Naive B cell (primary cell): ENCODE results near the gene PARVA. TPM values are rescaled to one million over a fixed set of nuclear protein-coding genes. Genes with fewer than 3 reads are reported as not detected.

Experiments
- ATAC-seq, 2 donors: fragments of 150-1000 bp; cut with Tn5 transposase; 2 replicates each; pipeline ENCODE4 v1.10.0; 2021; ENCODE audit warnings: low read depth in 2 of 2, mild to moderate bottlenecking in 2 of 2, moderate library complexity in 2 of 2
- DNase-seq: peaks from one replicate; pipeline ENCODE4 v3.0.0; 2022
- H3K27ac Mint-ChIP-seq, 6 donors: one replicate each; pipeline ENCODE4 v1.8.0; 2020 to 2022; ENCODE audit warnings: mild to moderate bottlenecking in 6 of 6, mixed read lengths in 6 of 6, moderate library complexity in 5 of 6, inconsistent platforms in 2 of 6
- H3K27me3 Mint-ChIP-seq, 3 donors: one replicate each; pipeline ENCODE4 v1.8.0; 2021 to 2022; ENCODE audit warnings: mixed read lengths in 3 of 3, mild to moderate bottlenecking in 1 of 3
- H3K36me3 Mint-ChIP-seq, 2 donors: one replicate each; pipeline ENCODE4 v1.8.0; 2020 to 2022; ENCODE audit warnings: mixed read lengths in 2 of 2, inconsistent platforms in 1 of 2, mild to moderate bottlenecking in 1 of 2
- H3K4me1 Mint-ChIP-seq, 3 donors: one replicate each; pipeline ENCODE4 v1.8.0; 2020 to 2022; ENCODE audit warnings: mixed read lengths in 3 of 3, inconsistent platforms in 1 of 3, mild to moderate bottlenecking in 1 of 3, moderate library complexity in 1 of 3
- H3K4me3 Mint-ChIP-seq, 8 donors: one replicate each; pipeline ENCODE4 v1.8.0; 2020 to 2022; ENCODE audit warnings: mild to moderate bottlenecking in 8 of 8, mixed read lengths in 8 of 8, moderate library complexity in 8 of 8, inconsistent platforms in 2 of 8
- H3K9me3 Mint-ChIP-seq, 7 donors: one replicate each; pipeline ENCODE4 v1.8.0; 2020 to 2022; ENCODE audit warnings: mixed read lengths in 7 of 7, mild to moderate bottlenecking in 5 of 7, inconsistent platforms in 2 of 7, moderate library complexity in 1 of 7
- polyA plus RNA-seq, 6 donors: library from polyadenylated mRNA; unstranded; fragments of 300-500 nt; fragmentation: Illumina TruSeq; gene quantifications; one replicate each; pipeline ENCODE4 v1.2.3, GENCODE V29; 2021; ENCODE audit warnings: low read depth in 6 of 6

The PARVA gene
- polyA plus RNA-seq, 6 donors from 2014 or later = not detected

DNA sequence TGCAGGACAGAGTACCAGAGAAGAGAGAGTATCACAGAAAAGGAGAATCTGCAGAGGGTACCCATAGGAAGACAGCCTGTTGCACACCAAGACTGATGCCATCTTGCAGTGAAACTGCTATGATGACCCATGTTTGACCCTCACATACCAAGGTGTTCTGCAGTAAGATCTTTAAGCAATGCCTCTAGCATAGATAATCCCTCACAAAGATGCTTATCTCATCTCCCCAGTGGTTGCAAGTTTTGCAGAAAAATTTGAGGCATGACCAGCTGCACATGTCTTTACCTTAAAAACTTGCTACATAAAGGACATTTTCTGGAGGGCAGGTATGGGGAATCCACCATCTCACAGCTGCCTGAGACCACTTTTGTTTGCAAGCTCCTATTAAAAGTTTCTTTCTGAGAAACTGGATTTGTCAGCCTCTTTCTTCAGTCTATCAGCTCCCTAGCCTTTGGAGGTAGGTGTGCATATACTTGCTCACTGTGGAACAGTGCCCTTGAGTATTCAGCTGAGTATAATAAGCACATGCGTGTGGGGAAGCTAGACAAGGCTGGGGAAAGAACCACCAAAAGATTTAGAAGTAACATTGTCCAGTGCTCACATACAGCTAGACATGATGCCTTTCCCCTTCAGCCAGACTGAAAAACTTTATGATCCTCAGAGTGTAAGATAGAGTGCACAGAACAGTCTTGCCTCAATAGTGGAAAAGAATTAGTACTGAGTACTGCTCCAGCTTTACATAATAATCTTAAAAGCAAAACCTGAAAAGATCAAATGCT lies 196.5 kb downstream of the PARVA start:
- no peaks in the 10 kb centered on the region for H3K36me3 Mint-ChIP-seq
- ATAC-seq (no peak), DNase-seq (no peak)
- no peaks in the 10 kb centered on the region for H3K4me1 Mint-ChIP-seq
- H3K27ac Mint-ChIP-seq = no peak overlapping the region
- peaks cover 0 to 10% (median 7%) of the 10 kb centered on the region in 3 donors for H3K27me3 Mint-ChIP-seq
- no peak overlapping the region for H3K4me3 Mint-ChIP-seq
- H3K9me3 Mint-ChIP-seq = peaks cover 0 to 4% (median 0%) of the 10 kb centered on the region in 7 donors

DNA sequence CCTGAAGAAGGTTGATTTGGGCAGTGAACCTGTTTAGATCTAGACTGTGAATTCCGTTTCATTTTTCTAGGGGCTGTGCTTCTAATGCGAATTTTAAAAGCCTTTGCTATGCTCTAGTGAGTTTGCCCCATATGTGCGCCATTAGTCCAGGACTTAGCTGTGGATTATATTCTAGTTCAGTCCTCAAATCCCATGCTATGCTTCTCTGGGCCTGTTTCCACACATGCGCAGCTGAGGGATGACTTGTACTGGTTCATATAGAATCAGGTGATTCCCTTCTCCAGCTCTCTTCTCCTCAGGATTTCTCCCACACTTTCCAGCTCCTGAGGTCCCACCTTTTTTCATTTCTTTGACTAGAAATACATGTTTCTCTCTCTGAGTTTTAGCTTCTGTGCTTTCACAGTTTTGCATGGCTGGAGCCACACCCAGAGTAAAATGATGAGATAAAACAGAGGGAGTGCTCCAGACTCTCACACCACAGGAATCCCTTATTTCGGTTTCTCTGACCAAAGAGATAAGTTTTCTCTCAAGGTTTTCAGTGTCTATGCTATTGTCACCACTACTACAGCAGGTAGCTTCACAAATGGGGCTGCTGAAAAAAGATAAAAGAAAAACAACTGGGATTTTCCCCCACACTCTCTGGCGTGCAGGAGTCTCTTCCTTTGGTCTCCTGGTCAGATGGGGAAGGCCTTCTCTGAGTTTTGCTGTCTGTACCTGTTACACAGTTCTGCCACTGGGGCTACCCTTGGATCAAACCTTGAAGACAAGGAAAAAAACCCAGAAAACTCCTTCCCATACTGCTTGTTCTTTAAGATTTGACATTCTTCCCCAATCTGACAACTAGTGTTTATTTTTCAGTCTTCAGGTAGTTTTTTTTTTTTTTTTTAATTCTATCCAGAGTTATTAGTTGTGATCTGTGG lies 200.6 kb downstream of the PARVA start:
- H3K27me3 Mint-ChIP-seq = peaks cover 0 to 17% (median 3%) of the 10 kb centered on the region in 3 donors
- H3K27ac Mint-ChIP-seq = no peak overlapping the region
- peaks cover 0 to 4% (median 0%) of the 10 kb centered on the region in 7 donors for H3K9me3 Mint-ChIP-seq
- H3K4me1 Mint-ChIP-seq = no peaks in the 10 kb centered on the region
- no peak for DNase-seq
- no peak for ATAC-seq
- no peaks in the 10 kb centered on the region for H3K36me3 Mint-ChIP-seq
- no peak overlapping the region for H3K4me3 Mint-ChIP-seq

DNA sequence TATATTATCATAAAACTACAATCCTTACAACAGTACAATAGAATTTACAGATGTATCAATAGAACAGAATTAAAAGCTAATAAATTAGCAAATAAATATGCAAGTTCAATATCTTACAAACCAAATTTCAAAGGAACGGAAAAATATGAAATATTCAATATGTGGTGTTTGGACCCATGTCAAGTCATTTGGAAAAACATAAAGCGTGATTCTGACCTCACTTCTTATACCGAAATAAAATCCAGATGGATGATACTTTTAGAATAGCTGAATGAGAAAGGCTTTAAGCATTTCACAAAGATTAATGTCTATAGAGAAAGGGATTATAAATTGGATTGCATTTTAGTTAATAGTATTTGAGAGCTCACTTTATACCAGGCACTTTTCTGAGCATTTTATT lies 204.0 kb downstream of the PARVA start:
- H3K27me3 Mint-ChIP-seq = peaks cover 0 to 17% (median 0%) of the 10 kb centered on the region in 3 donors
- no peaks in the 10 kb centered on the region for H3K4me1 Mint-ChIP-seq
- H3K4me3 Mint-ChIP-seq = no peak overlapping the region
- no peaks in the 10 kb centered on the region for H3K36me3 Mint-ChIP-seq
- ATAC-seq (no peak), DNase-seq (no peak)
- H3K27ac Mint-ChIP-seq = no peak overlapping the region
- peaks cover 0 to 4% (median 0%) of the 10 kb centered on the region in 7 donors for H3K9me3 Mint-ChIP-seq

DNA sequence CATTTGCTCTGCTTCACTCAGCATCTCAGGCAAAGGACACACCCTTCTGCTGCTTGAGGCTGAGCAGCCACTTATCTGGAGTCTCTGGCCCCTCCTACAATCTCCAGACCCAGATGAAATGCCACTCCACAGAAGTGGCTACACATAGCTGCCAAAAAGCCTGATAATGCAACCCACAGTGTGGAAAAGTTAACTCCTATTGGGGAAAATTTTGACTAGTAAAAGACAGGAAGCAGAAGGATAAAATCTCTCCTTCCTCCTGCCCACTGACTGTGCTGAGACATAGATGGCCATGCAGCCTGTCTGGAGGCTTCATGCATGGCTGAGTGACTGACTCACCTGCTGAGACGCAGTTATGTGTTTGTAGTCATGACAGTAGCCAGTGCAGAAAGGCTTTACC lies 204.6 kb downstream of the PARVA start:
- Mint-ChIP-seq H3K9me3 (peaks cover 0 to 4% (median 0%) of the 10 kb centered on the region in 7 donors), H3K4me1 (no peaks in the 10 kb centered on the region), H3K27ac (no peak overlapping the region), H3K4me3 (no peak overlapping the region), H3K27me3 (peaks cover 0 to 17% (median 0%) of the 10 kb centered on the region in 3 donors), H3K36me3 (no peaks in the 10 kb centered on the region)
- DNase-seq = no peak
- no peak for ATAC-seq
